HFF-Myc (cell line): ENCODE data around the gene TRIM52.

Source experiments
- DNase-seq: peaks from one replicate; pipeline ENCODE4 v3.0.0-alpha.2; 2011; ENCODE audit warnings: low read depth; ENCODE audit errors: extremely low read depth
- H3K4me3 ChIP-seq: replicated peaks from 2 replicates; pipeline ENCODE4 v1.5.1; 2011; ENCODE audit warnings: low read depth, mild to moderate bottlenecking, control low read depth, low read length
- CTCF ChIP-seq: IDR thresholded peaks from 2 replicates; pipeline ENCODE4 v1.5.1; 2012; ENCODE audit warnings: mild to moderate bottlenecking, low read depth, low read length, control low read depth; ENCODE audit errors: missing control alignments

Gene TRIM52

GRCh38 chr5:181241393-181241975 lies 19.5 kb downstream of the TRIM52 start:
- no peak for TF ChIP-seq CTCF
- no peak for DNase-seq
- peak overlapping the region; percentile 75 for H3K4me3 ChIP-seq

GRCh38 chr5:181239062-181239663 lies 21.8 kb downstream of the TRIM52 start:
- no peak for DNase-seq
- no peak for TF ChIP-seq CTCF
- peak overlapping the region; percentile 75 for H3K4me3 ChIP-seq

- DNase-seq: no peak
- TF ChIP-seq CTCF: no peak
- no peak overlapping the region for H3K4me3 ChIP-seq
These were observed 23.1 kb downstream of the TRIM52 start for GRCh38 chr5:181237729-181238385.

DNA sequence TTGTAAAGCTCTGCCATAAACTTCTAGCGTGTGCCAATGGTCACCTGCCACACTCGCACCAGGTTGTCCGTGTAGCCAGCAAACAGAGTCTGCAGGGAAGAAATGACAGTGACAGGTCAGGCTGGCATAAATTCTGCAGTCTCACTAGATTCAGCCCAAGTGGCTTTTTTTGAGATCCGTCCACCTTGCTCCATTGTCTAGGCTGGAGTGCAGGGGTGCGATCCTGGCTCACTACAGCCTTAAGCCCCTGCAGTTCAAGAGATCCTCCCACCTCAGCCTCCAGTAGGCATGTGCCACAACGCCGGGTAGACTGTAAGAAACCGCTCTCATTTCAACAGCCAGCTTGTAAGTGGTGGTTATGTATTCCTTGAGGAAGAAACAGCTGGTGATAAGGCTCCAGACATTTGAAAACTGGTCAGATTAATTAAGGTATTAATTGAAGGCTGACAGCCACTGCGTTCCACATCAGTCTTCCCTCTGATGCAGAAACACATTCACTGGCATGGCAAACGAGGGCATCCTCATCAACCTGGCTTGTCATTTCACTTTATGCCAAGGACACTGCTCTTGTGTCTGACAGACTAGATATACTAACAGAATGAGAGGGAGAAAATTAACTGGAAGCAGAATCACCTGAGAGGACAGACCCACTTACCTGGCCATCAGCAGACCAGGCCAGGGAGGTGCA lies 23.8 kb downstream of the TRIM52 start:
- no peak overlapping the region for H3K4me3 ChIP-seq
- no peak for DNase-seq
- no peak for TF ChIP-seq CTCF

DNA sequence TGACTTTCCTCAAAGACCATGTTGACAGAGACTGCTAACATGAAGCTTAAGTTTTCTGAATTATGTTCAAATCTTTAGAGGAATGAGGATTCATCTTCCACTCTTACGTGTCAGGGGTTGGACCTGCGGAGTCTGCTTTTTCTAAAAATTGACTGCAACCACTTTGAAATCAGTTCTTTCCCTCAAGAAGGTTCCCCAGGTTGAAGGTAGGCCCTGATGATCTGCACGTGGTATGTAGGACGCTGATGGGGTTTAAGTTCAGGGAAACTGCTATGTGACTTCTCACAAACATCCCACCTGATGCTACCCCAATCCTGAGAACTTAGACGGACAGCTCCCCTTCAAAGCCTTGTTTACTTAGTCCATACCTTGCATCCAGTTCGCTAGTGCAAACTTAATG lies 24.5 kb downstream of the TRIM52 start:
- DNase-seq: no peak
- no peak overlapping the region for H3K4me3 ChIP-seq
- TF ChIP-seq CTCF: no peak

GRCh38 chr5:181235689-181236366 lies 25.1 kb downstream of the TRIM52 start:
- no peak for DNase-seq
- no peak for TF ChIP-seq CTCF
- H3K4me3 ChIP-seq: no peak overlapping the region
